OCI-LY3 (cell line): ENCODE data around the gene FGF22.

Experiments used
- EZH2phosphoT487 ChIP-seq: fragments of 200-600 bp; shearing (Covaris generic); IDR thresholded peaks from 2 replicates; pipeline ENCODE4 v1.6.1; 2018; ENCODE audit warnings: antibody characterized with exemption, mixed run types, low read depth
- TF ChIP-seq, protein P1 (sequence below): fragments of 200-600, 300-600 bp; sonication (generic); IDR thresholded peaks from 2 replicates; pipeline ENCODE4 v1.5.1; 2014; ENCODE audit warnings: antibody characterized with exemption, low read length, low read depth

DNA sequence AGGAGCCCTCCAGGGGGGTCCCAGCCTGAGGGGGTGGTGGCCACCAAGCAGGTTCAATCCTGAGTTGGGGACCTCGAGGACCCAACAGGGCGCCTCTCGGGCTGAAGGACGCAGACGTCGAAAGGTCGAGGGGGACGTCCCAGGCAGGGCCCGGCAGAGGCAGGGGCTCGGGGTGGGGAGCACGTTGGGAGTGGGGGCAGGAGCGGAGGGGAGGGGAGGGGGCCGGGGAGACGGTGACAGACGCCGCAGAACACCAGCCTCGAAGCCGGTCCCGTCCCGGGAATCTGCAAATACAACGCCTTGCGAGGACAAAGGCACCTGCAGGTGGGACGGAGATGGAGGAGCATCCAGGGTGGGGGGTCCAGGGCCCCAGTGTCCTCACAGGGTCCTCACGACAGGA lies 4.1 kb downstream of the FGF22 start:
- TF ChIP-seq, protein P1, sequence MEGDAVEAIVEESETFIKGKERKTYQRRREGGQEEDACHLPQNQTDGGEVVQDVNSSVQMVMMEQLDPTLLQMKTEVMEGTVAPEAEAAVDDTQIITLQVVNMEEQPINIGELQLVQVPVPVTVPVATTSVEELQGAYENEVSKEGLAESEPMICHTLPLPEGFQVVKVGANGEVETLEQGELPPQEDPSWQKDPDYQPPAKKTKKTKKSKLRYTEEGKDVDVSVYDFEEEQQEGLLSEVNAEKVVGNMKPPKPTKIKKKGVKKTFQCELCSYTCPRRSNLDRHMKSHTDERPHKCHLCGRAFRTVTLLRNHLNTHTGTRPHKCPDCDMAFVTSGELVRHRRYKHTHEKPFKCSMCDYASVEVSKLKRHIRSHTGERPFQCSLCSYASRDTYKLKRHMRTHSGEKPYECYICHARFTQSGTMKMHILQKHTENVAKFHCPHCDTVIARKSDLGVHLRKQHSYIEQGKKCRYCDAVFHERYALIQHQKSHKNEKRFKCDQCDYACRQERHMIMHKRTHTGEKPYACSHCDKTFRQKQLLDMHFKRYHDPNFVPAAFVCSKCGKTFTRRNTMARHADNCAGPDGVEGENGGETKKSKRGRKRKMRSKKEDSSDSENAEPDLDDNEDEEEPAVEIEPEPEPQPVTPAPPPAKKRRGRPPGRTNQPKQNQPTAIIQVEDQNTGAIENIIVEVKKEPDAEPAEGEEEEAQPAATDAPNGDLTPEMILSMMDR: no peak
- TF ChIP-seq EZH2phosphoT487: no peak
